Measurements from ENCODE around the gene MLC1.

GRCh38 chr22:50087646-50088045 lies 2.4 kb upstream of the MLC1 start:
- TF ChIP-seq CTCF (IDR thresholded peaks at IDR 0.05): no peak
- no peak for TF ChIP-seq POLR2A (IDR thresholded peaks at IDR 0.05)

All from body of pancreas (tissue), 4 donors.